ENCODE measurements around the gene REPS1. TPM values are rescaled to one million over a fixed set of nuclear protein-coding genes. Genes with fewer than 3 reads are reported as not detected.

Gene REPS1
- total RNA-seq, 1 experiment from 2014 or later = 65.3 TPM

DNA sequence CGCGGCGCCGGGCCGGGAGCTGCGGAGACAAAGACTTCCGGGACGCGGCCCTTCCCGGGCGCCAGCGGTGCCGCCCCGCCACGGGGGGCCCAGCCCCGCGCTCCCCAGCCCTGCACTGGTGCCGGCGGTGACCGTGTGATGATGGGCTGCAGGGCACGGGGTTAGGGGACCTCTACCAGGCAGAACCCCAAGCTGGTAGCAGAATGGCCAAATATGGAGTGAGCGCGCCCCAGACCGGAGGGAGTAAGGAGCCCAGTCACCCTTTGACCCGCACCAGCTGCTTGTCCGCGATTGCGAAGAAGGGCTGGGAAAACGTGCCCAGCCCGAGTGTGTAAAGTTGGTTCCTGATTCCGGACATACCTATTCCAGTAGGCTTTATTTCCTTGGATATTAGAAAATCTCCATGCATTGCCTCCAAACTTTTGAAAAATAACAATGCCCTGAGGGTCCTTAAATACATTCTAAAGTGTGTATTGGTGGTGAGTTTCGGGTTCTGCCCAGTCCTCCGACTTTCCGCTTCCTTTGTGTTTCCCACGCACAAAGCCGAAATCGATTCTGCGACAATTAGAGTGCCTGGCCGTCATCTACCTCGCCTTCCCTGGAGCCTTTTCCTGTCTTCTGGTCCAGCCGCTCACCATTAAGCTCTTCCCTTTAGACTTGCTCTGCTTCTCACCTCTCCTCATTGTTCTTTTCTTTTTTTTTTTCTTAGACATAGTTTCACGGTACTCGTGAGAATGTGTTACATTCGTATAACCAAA is 41.6 kb upstream of the REPS1 start:
- H3K27me3 Mint-ChIP-seq (ENCODE audit: insufficient read depth, unreplicated experiment) = no peaks in the 10 kb centered on the region

DNA sequence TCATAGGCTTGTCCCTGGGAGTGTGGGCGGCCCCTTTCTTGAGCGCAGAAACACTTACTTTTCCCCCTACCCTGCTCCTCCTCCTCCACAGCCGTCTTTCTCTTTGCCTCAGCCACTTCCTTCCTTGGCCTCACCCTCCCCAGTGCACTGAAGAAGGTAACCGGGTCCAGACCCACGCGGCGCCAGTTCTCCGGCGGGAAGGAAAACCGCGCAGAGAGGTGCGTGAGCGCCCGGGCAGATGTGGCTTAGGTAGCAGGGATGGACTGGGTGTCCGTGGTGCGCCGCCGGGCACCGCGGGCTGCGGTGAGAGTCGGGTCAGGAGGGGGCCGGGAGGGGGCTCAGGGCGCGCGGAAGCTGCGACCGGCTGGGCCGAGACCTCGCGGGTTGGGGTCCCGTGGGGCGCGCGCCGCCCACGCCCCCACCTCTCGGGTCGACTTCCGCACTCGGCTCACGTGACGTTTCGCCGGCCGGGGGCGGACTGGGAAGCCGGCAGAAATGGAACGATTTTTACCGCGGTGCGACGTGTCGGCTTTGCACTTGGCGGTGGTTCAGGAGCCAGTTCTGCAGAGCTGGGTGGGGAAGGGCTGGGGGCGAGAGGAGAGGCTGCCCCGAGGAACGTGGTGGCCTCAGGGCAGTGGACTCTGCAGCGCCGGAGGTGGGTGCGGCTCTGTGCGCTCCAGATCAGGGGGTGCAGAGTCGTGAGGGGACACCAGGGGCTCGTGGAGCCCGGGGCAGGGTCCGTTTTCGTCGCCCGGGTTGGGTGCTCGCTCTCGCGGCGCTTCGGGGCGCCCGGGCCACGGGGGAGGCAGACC is 40.8 kb upstream of the REPS1 start, which contains the start of gene ABRACL:
TSS of gene ABRACL (plus strand) at position 88 of the 812 bp plus-strand sequence. CDS start 5,416 bp downstream, outside the sequence.
- BruUV-seq (replicated peaks) = no TSS peak
- intact Hi-C loops (cut with micrococcal nuclease) = loop anchor here (1.0 to 5.0 kb wide), 2 partner anchors 42 to 106 kb away; partner anchors contain the start of genes HECA and REPS1
- ChIA-PET POLR2A (interaction anchor here (1.1 to 2.2 kb wide), 4 partner anchors 42 to 140 kb away, joined by 3 to 8 read pairs (median 4); no protein-coding TSS in a partner anchor), CTCF (interaction anchor here (0.6 kb wide), 1 partner anchor 20 kb away, joined by 3 read pairs; no protein-coding TSS in a partner anchor)
- peak; percentile 26 for DNase-seq (ENCODE audit: unreplicated experiment)
- Mint-ChIP-seq H3K27me3 (ENCODE audit: insufficient read depth, unreplicated experiment) (no peaks in the 10 kb centered on the region), H3K36me3 (ENCODE audit: insufficient read depth, unreplicated experiment) (peaks cover 4% of the 10 kb centered on the region), H3K9me3 (ENCODE audit: unreplicated experiment) (no peaks in the 10 kb centered on the region), H3K27ac (ENCODE audit: low read depth, unreplicated experiment) (peak within 1 kb of the TSS; percentile 52), H3K4me1 (ENCODE audit: insufficient read depth, unreplicated experiment) (peaks cover 24% of the 10 kb centered on the region), H3K4me3 (ENCODE audit: unreplicated experiment) (no peak within 1 kb of the TSS)
- TF ChIP-seq, protein P1, sequence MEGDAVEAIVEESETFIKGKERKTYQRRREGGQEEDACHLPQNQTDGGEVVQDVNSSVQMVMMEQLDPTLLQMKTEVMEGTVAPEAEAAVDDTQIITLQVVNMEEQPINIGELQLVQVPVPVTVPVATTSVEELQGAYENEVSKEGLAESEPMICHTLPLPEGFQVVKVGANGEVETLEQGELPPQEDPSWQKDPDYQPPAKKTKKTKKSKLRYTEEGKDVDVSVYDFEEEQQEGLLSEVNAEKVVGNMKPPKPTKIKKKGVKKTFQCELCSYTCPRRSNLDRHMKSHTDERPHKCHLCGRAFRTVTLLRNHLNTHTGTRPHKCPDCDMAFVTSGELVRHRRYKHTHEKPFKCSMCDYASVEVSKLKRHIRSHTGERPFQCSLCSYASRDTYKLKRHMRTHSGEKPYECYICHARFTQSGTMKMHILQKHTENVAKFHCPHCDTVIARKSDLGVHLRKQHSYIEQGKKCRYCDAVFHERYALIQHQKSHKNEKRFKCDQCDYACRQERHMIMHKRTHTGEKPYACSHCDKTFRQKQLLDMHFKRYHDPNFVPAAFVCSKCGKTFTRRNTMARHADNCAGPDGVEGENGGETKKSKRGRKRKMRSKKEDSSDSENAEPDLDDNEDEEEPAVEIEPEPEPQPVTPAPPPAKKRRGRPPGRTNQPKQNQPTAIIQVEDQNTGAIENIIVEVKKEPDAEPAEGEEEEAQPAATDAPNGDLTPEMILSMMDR (IDR thresholded peaks at IDR 0.05; ENCODE audit: unreplicated experiment) = no peak

More for the DNA sequence above, 41.6 kb upstream of the REPS1 start:
- Mint-ChIP-seq H3K9me3 (ENCODE audit: unreplicated experiment) (no peaks in the 10 kb centered on the region), H3K4me1 (ENCODE audit: insufficient read depth, unreplicated experiment) (peaks cover 25% of the 10 kb centered on the region), H3K4me3 (ENCODE audit: unreplicated experiment) (no peak overlapping the region), H3K27ac (ENCODE audit: low read depth, unreplicated experiment) (no peak overlapping the region), H3K36me3 (ENCODE audit: insufficient read depth, unreplicated experiment) (peaks cover 4% of the 10 kb centered on the region)
- DNase-seq (ENCODE audit: unreplicated experiment) = peak; percentile 41
- CTCF ChIA-PET = interaction anchor here (0.6 to 0.7 kb wide), 2 partner anchors 21 to 141 kb away, joined by 3 read pairs; no protein-coding TSS in a partner anchor
- intact Hi-C loops (cut with micrococcal nuclease) = loop anchor here (5.0 kb wide), 1 partner anchor 42 kb away; the partner anchor contains the start of gene REPS1
- TSS peak; percentile 21 for BruUV-seq (replicated peaks)
- POLR2A ChIA-PET = interaction anchor here (0.7 to 1.7 kb wide), 5 partner anchors 44 to 141 kb away, joined by 3 to 5 read pairs (median 3); no protein-coding TSS in a partner anchor
- TF ChIP-seq, protein P1 (IDR thresholded peaks at IDR 0.05; ENCODE audit: unreplicated experiment) = no peak

DNA sequence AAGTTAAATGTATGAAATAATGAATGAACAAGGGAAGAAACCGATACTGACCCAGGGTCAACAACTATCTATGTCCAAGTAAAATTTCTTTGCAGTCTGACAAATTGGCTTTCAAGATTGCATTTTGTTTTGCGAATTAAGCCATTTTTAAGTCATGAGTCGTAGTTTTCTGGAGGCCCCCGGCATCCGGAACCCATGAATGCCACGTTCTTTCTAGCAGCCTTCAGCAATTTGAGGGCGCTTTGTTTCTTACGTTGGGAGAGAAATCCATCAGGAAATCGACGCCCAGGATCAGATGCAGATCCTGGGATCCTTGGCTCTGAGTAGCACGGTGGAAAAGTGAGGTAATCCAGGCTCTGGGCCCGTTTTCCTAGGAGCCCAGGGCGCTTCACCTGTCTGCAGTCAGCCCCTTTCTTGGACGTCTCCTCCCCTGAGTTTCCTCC is 40.2 kb upstream of the REPS1 start:
- H3K4me1 Mint-ChIP-seq (ENCODE audit: insufficient read depth, unreplicated experiment) = peaks cover 19% of the 10 kb centered on the region
- BruUV-seq (replicated peaks) = no TSS peak
- H3K4me3 Mint-ChIP-seq (ENCODE audit: unreplicated experiment) = no peak overlapping the region
- no peaks in the 10 kb centered on the region for H3K27me3 Mint-ChIP-seq (ENCODE audit: insufficient read depth, unreplicated experiment)
- CTCF ChIA-PET = interaction anchor here (0.6 to 0.8 kb wide), 2 partner anchors 39 to 223 kb away, joined by 3 read pairs; no protein-coding TSS in a partner anchor
- H3K36me3 Mint-ChIP-seq (ENCODE audit: insufficient read depth, unreplicated experiment) = peaks cover 4% of the 10 kb centered on the region
- TF ChIP-seq, protein P1 (IDR thresholded peaks at IDR 0.05; ENCODE audit: unreplicated experiment) = no peak
- peak; percentile 87 for DNase-seq (ENCODE audit: unreplicated experiment)
- intact Hi-C loops (cut with micrococcal nuclease) = loop anchor here (1.0 to 5.0 kb wide), 2 partner anchors 41 to 107 kb away; partner anchors contain the start of genes HECA and REPS1
- H3K9me3 Mint-ChIP-seq (ENCODE audit: unreplicated experiment) = no peaks in the 10 kb centered on the region
- peak overlapping the region; percentile 52 for H3K27ac Mint-ChIP-seq (ENCODE audit: low read depth, unreplicated experiment)
- POLR2A ChIA-PET = interaction anchor here (0.6 to 2.2 kb wide), 4 partner anchors 13 to 664 kb away, joined by 3 to 8 read pairs (median 3); no protein-coding TSS in a partner anchor
